GM12891 (cell line): ENCODE results near the gene KPNA3.
A peak's percentile ranks its signal among the peaks of the same experiment; 100 is the strongest.

ENCODE experiments used
- POLR2A ChIP-seq: IDR thresholded peaks from 2 replicates; pipeline ENCODE4 v1.6.1; 2011; ENCODE audit warnings: low read depth, low read length, control low read depth
- POLR2AphosphoS5 ChIP-seq: IDR thresholded peaks from 2 replicates; pipeline ENCODE4 v1.6.1; 2011; ENCODE audit warnings: low read depth, low read length, control low read depth
- POU2F2 ChIP-seq: IDR thresholded peaks from 2 replicates; pipeline ENCODE4 v1.6.1; 2011; ENCODE audit warnings: low read depth, mild to moderate bottlenecking, control low read depth, low read length, moderate library complexity
- SPI1 ChIP-seq: IDR thresholded peaks from 2 replicates; pipeline ENCODE4 v1.6.1; 2011; ENCODE audit warnings: low read depth, low read length, control low read depth
- TAF1 ChIP-seq: IDR thresholded peaks from 2 replicates; pipeline ENCODE4 v1.6.1; 2011; ENCODE audit warnings: low read depth, low read length, control low read depth

- peak; percentile 8; the same call in 1 of the 2 replicates for TF ChIP-seq POLR2A
- no peak; the same call in 1 of the 2 replicates for TF ChIP-seq POLR2AphosphoS5
- TF ChIP-seq TAF1: peak; percentile 52; the same call in 1 of the 2 replicates
- TF ChIP-seq POU2F2: no peak
- no peak for TF ChIP-seq SPI1
Observed at GRCh38 chr13:49791711-49792549, 552 bp downstream of the KPNA3 start.
